ENCODE data around the gene EEF2KMT.
"Not testable (repeated sequence)": the region's sequence is repeated elsewhere in the genome, so short reads cannot be mapped to it uniquely, and the experiment has no call there.

The EEF2KMT gene

GRCh38 chr16:5070431-5071186, 27.0 kb downstream of the EEF2KMT start:
- DNase-seq (ENCODE audit: low read depth), result no peak

DNA sequence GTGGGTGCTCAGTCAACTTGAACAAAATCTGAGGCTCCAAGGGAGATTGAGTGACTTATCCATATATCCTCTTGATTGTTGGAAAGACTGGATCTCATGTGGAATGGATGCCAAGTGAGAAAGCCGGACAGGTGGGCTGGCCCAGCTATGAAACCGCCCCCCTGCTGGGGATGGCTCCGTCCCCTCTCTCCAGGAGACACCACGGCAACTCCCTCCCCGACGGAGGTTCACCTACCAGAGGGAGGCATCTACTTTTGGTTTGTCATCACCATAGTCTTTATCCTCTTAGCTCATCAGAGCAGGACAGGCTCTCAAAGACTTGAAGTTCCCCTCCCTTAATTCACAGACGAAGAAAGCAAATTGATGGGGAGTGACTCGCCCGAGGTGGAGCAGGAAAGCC, 27.7 kb downstream of the EEF2KMT start:
- DNase-seq (ENCODE audit: low read depth), result no peak

- no peak for DNase-seq (ENCODE audit: low read depth)
Measured at GRCh38 chr16:5069048-5069447, 28.5 kb downstream of the EEF2KMT start.

- no peak for DNase-seq (ENCODE audit: low read depth)
Measured at GRCh38 chr16:5066511-5066910, 31.1 kb downstream of the EEF2KMT start.

DNA sequence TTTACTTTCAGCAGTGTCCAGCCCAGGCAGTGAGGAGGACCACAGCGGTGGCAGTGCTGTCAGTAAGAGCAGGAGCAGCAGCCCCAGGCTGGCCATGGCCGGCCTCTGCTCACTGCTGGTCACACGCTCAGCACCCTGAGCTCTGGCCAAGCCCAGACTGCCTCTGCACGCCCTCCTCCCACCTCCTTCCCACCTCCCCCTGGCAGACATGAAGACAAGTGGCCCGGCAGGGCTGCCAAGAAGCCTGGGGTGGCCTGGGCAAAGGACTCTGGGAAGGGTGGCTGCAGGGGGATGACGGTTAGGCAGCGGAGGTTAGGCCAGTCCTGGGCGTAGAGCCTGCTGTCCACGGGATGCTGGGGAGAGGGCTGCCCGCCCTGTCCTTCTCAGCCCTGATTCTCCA, 31.8 kb downstream of the EEF2KMT start, which contains the start of gene C16orf89:
Gene C16orf89 (minus strand): TSS at position 144 of the 400 bp plus-strand sequence. CDS start 48 bp downstream, at position 96.
- no peak for DNase-seq (ENCODE audit: low read depth)

DNA sequence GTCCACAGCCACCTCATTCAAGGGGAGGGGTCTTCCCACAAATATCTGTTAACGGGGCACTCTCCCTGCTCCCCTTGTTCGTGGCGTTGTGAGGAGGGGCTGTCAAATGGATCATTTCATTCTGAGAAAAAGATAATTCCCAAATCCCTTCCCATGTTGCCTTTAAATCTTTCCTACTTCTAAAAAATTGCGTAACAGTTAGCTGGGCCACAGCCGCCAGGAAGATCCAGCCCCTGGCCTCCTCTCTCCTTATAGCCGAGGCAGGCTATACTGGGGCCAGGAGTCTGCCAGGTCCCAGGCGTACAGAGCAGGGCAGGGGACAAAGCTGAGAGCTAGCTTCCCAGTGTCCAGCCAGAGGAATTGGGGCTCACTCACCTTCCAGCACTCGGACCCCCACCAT, 32.3 kb downstream of the EEF2KMT start:
- DNase-seq (ENCODE audit: low read depth), result no peak

DNA sequence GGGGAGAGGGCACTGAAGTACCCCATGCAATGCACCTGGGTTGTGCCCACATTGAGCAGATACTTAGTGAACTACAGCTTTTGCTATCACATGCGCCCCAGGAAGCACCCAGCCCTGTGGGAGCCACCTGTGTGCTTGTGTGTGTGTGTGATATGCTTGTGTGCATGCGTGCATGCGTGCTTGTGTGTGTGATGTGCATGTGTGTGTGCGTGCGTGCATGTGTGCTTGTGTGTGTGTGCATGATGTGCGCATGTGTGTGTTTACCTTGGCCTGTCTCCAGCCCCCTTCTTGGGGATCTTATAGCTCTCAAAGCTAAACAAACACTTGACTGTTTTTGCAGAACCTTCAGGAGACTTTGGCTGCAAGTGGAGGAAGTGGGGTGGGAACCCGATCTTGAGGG, 32.7 kb downstream of the EEF2KMT start:
- DNase-seq (ENCODE audit: low read depth), result no peak

GRCh38 chr16:5062790-5063765, 34.5 kb downstream of the EEF2KMT start:
- DNase-seq (ENCODE audit: low read depth), result no peak

DNA sequence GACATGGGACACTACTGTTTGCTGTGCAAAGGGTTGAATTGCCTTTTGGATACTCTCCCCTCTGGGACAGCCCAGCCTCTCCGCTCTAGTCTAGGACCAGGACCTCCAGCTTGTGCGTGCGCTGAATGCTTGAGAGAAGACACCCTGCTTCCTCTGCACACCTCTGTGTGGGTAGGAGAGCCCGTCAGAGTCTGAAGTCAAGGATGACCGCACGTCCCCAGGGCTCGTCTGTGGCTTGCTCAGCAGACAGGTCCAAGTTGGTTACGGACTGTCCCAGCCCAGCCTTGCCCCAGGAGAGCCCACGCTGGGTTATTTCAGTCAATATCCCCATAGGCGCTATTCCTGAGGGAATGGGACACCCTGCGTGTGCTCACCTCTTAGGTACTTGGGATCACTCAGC, 35.5 kb downstream of the EEF2KMT start:
- DNase-seq (ENCODE audit: low read depth), result no peak

- no peak for DNase-seq (ENCODE audit: low read depth)
Measured at GRCh38 chr16:5060073-5060641, 37.4 kb downstream of the EEF2KMT start.

DNA sequence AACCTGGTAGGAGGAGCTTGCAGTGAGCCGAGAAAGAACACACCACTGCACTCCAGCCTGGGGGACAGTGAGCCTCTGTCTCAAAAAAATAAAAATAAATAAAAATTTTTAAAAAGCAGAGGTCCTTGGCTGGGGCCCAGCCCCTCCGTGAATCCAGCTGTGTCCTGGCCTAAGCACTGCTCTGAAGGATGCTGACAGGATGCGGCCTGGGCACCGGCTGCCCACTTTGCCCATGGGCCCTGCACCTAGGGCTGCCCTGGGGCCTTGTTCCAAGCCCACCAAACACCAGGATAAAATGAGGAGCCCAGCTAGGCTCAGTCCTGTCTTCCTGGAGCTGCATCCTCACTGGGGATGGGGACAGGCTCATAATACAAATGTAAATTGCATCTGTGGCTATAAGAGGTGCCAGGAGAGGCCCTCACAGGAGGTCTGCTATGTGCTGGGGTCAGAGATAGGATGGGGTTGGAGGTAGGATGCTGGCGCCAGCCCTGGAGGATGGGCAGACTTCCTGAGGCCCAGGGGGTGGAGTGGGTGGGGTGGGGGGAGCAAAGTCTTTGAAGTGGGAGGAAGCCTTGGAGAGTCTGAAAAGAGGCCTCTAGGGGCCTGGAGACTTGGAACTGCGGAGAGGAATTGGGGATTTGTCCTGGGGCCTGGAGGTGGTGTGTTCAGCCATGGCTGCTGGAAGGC, 38.1 kb downstream of the EEF2KMT start:
- DNase-seq (ENCODE audit: low read depth), result no peak

- no peak for DNase-seq (ENCODE audit: low read depth)
Measured at GRCh38 chr16:5058476-5058875, 39.1 kb downstream of the EEF2KMT start.

GRCh38 chr16:5056352-5056751, 41.2 kb downstream of the EEF2KMT start:
- no peak for DNase-seq (ENCODE audit: low read depth)

DNA sequence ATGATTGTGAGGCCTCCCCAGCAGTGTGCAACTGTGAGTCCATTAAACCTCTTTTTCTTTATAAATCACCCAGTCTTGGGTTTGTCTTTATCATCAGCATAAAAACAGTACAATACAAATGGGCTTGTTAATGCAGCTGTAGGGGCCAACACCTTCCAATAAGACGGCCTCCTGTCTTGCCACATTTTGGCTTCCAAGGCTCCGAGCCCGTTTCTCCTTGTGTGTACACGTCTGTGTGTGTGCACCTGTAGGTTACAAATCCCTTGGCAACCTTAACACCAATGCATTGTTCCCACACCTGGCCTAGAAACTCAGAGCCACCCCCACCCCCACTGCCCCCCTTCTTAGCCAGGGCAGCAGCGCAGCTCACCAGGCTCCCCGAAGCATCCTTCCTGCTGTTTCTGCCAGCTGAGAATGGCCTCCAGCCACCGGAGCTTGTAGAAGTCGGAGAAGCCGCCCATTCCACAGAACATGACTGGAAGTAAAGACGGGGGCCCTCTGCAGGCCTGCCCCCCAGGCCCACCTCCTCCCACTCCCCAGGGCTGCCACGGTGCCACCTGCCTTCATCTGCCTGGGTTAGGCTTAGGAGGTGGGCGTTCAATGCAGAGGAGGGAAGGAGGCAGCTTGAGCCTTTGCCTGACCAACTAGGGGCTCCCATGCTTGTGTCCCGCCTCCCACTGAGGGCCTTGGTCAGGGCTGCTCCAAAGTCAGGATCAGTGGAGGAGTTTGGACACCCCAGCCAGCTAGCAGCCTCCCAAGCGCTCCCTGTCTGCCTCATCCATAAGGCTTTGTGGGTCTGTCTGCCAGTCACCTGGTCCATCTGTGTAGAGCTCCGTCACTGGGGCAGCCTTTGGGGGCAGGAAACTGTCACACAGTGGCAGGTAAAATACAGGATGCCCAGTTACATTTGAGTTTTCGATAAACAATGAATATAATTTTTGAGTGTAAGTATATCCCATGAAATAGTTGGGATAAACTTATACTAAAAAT, 42.4 kb downstream of the EEF2KMT start:
- no peak for DNase-seq (ENCODE audit: low read depth)

- no peak for DNase-seq (ENCODE audit: low read depth)
Measured at GRCh38 chr16:5046914-5047313, 50.7 kb downstream of the EEF2KMT start.

DNA sequence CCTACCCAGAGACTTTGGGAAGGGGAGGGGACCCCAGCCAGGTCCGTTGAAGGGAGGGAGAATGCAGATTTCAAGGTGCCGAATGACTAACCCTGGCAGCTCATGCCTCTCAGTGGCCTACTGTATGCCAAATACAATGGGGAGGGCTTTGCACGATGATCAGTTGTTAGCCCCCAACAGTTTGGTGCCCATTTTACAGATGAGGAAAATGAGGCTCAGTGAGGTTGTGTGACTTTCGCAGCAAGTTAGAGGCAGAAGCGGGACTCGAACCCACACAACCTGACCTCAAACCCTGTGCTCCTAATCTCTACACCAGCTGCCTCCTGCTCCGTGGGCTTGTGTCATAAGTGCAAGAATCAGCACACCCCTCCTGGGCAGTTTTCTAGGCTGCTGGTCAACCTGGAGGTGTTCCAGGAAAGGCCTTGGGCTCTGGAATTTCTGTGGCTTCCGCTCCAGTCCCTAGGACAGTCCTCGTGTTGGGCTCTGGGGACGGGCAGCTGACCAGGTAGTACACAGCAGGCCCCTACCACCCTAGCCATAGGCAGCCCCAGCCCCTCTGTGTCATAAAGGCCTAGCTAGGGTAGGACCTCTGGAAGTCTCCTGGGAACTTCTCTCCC, 52.0 kb downstream of the EEF2KMT start:
- DNase-seq (ENCODE audit: low read depth), result no peak

DNA sequence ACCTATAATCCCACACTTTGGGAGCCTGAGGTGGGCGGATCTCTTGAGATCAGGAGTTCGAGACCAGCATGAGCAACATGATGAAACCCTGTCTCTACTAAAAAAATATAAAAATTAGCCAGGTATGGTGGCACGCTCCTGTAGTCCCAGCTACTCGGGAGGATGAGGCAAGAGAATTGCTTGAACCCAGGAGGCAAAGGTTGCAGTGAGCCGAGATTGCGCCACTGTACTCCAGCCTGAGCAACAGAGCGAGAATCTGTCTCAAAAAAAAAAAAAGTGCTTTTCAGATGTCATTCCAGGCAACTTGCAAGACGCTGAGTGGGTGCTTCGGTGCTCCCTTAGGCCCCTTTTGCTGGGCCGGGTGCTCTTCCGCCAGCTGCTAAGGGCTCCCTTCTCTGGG, 53.0 kb downstream of the EEF2KMT start:
- DNase-seq (ENCODE audit: low read depth), result not testable (repeated sequence)

DNA sequence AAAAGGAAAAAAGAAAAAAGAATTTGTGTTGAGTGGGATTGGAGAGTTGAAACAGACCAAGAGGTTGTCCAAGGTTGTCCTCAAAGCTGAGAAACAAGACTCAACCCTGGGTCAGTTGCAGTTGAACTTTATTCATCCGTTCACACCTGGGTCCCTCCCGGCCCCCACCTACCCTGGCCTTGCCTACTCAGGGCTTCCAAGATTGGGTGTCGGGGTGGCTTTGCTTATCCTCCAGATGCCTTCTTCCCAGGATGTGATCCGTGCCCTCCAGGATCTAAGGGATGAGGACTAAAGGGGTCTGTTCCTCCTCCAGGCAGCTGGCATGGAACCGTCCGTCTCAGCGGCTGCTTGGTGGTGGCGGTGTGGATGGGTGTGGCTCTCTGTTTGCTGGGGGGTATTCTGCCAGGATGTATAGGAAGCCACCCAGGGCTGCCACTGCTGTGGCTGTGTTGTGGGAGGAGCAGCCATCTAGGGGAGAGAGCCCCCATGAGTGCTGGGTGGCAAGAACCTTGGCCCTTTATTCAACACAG, 53.5 kb downstream of the EEF2KMT start:
- no peak for DNase-seq (ENCODE audit: low read depth)

DNA sequence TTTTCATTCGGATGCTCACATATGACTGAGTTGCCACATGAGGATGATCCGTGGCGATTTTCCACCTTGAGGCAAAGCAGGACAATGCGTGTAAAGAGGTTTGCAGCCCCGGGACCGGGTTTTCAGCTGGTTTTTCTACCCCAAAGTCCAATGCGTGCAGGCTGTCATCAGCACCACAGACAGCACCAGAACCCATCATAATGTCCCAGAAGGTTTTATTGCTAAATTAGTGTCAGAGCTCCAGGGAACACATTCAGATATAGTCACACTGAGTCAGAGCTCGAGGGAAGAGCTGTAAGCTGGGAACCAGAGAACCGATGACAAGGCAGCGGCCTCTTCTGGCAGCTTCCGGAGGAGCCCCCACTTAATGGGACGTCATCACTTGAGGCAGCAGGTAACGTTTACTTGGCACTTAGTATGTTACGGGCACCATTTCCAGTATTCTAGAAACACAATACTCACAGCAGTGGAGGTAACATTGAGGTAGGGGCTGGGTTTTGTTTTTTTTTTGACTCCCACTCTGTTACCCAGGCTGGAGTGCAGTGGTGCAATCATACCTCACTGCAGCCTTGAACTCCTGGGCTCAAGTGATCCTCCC, 54.9 kb downstream of the EEF2KMT start:
- DNase-seq (ENCODE audit: low read depth), result no peak

Measured in HS-5 (cell line).